ENCODE measurements around the gene CORO7.

Gene CORO7

DNA sequence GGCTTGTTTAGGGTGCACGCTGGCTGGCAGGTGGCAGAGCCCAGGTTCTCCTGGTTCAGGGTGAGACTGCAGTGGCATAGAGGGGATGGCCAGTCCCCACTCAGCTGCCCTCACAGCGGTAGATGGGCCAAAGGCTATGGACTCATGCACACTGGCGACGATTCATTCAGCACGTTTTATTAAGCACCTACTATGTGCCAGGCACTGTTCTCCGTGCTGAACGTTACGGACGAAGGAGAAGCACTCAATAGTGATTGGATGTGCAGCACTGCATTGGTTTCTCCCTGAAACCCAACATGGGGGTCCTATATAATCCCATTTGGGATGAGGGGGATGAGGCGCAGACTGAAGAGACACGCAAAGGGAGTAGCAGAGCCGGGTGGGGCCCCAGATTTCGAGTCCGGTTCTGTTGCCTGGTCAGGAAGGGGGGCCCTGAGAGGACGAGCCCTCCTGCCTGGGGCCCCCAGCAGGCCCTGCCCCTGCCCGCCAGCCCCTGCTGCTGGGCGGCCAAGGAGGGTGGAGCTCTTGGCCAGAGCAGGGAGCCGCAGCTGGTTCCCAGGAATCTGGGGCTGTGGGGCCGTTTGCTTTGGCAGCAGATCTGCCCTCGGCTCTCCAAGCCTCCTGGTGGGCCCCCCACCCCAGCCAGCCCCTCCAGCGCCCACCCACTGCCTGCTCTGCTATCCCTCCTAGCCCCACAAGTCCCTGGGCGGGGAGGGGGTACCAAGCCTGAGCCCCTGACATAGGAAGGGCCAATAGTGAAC is 91.7 kb downstream of the CORO7 start:
- DNase-seq, result no peak

DNA sequence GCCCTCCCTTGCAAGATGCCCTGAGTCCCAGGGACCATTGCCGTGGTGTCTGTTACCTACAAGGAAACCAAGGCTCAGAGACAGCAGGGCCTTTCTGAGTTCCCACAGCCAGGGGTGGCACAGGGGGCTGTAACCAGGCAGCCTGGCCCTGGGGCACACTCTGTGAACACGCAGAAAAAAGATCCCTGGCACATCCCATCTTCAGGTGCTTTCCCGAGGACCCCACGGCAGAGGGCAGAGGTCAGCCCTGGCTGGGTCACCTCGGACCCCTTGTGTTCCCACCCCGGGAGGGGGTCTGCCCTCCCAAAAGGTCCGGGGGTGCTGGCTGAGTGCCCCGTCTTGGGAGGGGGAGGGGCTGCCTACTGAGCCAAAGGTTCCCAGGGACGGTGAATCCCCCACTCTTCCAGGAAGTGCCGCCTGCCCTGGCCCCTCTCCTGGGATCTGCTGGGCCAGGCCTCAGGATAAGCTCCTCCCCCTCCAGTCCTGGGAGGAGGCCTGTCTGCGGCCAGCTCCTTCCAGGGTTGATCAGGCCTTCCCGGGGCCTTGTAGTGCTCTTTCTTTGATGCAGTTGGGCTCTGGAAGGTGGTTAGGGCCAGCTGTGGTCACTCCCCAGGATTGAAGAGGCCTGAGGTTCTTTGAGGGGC is 92.4 kb downstream of the CORO7 start:
- peak in 1 of 56 donors; percentile 21 for DNase-seq

DNA sequence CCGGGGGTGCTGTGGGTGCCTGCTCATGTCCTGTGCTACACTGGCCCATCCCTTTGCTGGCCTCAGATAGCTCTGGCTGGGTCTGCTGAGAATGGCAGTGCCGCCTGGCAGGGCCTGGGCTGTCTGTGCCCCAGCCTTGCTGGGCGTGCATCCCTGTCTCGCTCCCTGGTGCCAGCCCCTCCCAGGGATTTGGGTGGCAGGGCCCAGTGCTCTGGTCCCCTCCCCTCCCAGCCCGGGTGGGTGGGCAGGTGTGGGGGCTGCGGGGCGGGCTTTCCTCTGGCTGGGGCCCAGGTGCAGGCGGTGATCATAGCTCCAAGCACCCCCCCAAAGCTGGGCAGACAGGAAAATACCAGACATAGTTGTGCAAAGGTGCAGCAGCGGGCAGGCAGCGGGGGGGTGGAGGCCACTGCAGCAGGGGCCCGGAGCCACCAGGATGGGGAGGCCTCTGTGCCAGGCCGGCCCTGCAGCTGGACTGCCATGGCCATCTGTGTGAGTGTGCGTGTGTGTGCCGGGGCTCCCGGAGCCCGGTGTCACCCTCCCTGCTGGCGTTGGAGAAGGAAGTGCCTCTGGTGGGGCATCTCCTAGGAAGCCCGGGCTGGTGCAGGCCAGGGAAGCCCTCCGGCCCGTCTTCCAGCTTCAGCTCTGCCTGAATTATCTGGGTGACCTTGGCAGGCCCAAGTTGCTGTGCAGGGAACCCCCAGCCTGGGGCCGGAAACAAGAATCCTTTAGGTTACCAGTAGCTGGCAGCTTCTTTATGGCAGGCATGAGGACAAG is 93.1 kb downstream of the CORO7 start:
- peak in 29 of 56 donors; percentile 12 to 72 (median 33) for DNase-seq

DNA sequence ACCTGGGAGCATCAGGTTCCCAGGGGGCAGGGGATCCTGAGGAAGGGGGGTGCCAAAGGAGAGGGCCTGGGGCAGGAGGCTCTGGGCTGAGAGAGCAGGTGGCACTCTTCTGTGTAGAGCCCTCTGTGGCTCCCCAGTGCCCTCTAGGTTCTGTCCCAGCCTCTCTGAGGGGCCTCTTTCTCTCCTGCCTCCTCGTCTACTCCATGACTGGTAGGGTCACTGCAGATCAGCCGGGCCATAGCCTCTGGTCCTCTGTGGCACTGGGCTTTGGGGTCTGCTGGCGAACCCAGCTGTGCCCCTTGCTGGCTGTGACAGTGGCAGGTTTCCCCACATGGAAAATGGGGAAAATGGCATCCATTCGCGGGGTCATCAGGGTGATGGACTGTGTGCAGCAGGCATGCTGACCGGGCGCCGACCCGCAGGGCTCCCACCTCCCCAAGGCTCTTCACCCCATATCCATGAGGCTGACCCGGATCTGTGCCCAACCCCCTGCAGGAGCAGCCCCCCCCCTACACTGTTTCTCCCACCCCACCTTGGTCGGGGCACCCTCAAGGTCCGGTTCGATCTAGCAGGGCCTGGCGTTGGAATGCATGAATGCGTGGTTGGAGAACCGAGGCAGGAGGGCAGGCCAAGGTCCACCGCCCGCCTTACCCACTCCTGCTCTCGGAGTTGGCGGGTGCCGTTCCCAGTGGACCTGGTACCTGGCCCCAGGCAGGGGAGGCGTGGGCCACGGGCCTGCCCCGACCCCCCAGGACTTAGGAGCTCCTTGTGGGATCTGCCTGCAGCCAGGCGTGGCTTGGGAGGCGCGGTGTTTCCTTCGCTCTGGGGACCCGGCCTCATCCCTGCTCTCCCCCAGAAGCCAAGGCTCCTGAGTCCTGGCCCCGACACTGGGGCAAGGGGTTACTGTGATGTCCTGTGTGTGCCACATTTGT is 94.0 kb downstream of the CORO7 start:
- DNase-seq, result no peak

DNA sequence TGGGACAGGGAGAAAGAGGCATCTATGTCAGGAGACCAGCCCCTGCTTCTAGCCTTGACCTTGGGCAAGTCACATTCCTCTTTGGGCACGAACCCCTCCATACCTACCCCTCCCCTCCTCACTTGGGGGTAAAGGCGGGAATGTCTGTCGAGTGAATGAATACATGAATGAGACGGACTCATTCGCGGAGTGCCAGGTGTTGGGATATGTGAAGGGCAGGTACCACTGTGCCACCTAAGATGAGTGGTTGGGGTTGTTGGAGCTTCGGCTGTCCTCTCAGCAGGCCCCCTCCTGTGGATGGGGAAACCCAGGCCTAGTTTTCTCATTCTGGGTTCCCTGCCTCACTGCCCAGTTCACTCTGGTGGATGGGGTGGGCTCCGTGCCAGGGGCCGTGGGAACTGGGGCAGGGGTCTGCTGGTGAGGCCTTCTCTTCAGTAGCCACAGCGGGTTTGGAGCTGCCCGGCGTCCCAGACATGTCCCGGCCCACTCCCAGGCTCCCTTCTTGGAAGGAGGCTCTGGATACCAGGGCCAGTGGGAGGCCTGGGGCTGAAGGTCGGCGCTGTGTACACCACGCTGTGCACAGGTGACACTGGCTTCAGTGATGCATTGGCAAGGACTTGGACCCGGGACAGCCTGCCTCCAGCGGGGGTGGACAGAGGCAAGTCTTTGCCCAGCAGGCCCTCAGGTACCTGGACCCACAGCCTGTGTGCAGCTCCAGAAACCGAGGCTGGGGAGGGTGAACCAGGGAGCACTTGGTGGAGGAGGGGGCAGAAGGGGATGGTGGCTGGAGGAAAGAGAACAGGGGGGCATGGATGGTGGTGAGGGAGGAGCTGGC is 94.9 kb downstream of the CORO7 start:
- no peak for DNase-seq

DNA sequence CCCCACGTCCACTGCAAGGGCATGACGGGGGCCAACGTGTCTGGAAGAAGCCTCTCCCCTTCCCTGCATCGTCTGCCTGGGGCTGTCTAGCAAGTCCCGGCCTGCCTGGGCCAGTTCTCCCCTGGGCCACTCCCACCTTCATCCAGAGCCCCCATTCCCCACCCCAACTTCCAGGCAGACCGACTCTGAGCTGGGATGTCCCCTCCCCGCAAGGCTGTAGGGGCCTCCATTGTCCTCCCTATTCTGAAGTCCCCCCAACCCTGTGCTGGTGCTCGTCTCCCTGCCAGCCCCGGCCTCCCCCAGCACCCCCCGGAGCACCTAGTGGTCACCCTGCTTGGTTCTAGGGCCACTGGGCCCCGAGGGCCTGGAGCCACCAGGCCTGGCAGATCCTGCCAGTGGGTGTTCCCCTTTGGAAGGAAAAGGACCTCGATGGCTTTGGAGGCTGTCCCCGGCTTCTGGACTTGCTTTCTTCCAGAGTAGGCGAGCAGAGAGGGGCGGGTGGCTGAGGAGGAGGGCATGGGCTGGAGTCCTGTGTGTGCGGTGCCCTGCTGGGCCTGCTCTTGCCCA is 95.7 kb downstream of the CORO7 start:
- DNase-seq, result peak in 1 of 56 donors; percentile 16

DNA sequence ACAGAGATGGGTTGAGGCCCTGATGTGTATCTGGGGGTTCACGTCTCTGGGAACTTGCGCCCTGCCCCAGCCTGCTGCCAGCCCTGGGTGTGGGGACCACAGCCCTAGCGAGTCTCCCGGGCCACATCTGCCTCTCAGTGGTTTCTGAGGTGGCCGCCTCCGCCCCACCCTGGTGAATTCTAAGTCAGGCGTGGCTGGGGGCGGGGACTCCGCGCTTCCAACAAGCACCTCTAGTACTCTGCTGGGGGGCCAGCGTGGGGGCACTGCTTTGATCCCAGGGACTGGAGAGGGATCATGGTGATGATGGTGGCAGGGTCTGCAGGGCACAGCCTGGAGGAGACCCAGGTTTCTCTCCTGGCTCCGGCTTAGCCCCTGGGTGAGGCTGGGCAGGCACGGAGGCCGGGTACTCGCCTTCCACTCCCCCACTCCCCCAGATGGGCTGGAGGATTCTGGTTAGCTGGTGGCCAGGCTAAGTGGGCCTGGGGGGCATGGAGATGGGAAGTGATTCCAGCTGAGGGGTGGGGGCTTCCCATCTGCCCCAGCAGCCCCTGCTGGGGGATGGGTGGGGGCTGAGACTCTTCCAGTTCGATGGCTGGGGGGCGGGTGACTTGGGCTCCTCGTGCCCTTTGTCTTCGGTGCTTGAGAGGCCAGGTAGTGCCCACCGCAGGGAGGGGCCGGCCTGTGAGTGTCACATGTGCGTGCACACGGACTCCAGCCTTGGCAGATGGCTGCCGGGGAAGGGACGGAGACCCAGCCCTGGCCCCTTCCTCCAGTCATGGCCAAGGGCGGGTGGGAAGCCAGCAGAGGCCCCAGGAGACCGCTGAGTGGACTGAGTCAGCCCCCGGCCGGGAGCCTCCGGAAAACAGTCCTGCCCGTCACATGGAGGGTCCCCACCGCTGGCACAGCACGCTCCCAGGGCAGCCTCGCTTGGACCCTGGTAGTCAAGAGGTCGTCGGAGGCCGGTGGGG is 96.7 kb downstream of the CORO7 start:
- DNase-seq, result peak in 4 of 56 donors; percentile 2 to 40 (median 14)

DNA sequence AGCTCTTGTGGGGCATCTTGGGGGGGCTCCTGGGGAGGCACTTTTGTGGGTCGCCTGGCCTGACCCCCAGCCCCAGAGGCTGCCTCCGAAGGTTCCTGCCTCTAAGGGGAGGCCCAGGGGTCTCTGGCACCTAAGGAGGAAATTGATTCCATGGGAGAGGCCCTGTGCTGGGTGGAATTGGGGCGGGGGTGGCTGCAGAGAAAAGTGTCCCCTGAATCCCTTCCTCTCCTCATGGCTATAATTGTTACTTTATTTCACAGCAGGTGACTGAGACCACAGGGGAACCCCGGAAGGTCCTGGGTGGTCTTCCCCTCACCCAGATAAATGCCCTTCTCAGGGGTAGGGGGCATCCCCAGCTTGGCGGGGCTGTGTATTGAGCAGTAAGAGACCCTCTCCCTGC is 97.4 kb downstream of the CORO7 start:
- no peak for DNase-seq

DNA sequence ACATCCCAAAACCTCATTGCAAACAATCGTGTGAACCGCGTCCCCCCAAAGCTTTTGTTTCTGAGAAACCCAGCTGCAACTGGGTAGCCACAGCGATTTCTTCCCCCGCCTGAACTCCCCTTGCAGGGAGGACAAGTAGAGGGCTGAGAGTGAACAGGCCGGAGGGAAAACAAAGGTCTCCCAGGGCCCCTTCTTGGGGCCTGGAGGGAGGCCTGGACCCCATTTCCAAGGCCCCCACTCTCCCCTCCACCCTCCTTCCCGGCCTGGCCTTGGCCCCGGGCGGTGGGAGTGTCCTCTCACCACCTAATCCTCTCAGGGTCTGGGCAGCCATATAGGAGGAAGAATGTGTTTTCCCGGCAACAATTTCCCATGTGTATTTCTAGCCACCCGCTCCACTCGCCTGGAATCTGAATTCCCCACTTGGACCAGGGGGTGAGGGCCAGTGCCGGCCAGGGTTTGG is 97.9 kb downstream of the CORO7 start:
- no peak for DNase-seq

DNA sequence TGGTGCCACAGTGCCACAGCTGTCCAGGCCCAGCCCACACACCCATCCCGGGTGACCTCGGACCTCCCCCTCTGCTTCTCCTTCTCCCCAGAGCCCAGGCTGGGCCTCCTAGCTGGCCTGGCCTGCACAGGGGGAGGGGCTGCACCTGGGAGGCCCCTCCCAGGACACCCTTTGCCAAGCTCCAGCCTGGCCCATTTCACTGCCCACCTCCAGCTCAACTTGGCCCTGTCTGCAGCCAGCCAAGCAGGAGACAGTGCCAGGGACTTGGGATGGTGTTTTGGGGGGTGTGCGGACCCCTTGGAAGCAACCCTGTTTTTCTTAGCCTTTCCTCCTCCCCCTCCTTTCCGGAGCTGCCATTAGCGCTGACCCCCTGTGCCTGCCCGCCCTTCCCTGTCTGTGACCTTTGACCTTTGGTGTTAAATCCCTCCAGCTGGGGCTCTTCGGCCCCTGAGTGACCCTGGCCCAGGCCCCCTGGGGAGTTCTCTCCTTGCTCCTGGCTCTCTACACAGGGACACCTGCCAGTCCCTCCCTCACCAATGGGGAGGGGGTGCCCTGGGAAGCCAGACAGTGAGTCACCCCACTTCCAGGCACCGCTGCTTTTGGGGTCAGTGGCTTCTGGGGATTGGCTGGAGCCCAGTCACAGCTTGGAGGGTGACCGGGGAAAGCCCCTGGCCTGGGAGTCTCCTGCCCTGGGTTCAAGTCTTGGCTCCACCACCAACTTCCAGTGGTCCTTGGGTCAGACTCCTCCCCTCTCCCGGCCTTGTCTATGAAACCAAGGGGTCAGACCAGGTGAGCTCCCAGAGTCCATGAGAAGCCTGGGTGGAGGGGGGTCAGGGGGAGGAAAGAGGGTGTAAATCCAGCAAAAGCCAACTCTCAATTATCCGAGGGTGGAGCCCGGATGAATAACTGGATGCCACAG is 98.6 kb downstream of the CORO7 start:
- peak in 2 of 56 donors; percentile 16 to 37 for DNase-seq

DNA sequence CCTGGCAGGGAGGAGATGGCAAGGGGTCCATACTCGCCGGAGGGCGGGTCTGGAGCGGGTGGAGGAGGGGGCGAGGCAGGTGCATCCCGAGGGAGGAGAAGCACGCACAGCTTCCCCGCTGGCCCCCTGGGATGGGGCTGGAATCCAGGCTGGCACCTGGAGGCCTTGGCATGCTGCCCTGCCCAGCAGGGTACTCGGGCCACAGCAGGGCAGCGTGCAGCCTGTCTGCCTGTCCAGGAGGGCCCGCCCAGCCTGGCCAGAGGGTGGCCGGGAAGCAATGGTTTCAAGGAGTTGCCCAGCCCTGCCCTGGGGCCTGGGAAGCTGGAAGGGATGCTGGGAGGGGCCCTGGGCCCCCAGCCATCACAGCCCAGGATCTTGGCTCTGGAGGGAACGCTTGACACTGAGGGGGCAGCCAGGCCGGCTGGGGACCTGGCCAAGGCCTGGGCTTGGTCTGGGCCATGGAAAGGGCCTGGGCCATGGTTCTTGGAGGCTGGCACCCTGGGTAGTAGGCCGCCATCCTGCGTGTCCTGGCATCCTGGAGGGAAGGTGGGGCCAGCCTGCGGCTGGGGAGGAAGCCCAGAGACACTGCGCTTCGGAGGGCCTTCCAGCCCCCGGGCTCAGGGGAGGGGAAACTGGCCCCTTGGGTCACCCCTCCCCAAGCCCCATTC is 99.4 kb downstream of the CORO7 start:
- peak in 42 of 56 donors; percentile 26 to 81 (median 54) for DNase-seq

DNA sequence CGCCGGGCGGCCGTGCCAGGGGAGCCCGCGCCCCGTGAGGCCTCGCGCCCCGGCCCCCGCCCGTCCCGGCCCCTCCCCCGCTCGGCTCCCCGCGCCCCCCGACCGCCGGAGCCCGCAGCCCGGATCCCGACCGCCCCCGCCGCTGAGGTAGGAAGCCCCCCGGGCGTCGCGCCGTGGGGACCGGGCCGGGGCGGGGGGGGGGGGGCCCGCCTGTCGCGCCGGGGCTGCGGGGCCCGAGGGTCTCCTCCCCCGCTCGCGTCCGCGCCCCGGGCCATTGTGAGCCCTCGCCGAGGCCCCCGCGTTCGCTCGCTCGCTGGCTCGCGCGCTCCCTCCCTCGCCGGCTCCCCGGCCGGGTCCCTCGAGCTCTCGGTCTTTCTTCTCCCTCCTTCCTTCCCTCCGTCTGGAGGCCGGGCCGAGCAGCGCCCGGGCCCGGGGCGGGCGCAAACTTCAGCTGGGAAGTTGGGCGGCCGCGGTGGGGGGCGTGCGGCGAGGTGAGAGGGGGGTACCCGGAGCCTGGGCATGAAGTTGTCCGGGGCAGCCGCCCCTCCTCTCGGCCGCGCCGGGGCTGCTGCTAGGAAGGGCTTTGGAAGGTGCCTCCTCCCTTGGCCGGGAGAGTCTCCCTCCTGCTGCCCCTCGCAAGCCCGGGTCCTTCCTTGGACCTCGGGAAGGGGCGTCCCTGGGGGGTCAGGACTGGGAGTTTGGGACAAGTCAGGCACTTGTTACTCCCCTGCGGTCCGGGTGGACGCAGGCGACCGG is 100.1 kb downstream of the CORO7 start:
- DNase-seq, result peak in 5 of 56 donors; percentile 19 to 53 (median 41)

DNA sequence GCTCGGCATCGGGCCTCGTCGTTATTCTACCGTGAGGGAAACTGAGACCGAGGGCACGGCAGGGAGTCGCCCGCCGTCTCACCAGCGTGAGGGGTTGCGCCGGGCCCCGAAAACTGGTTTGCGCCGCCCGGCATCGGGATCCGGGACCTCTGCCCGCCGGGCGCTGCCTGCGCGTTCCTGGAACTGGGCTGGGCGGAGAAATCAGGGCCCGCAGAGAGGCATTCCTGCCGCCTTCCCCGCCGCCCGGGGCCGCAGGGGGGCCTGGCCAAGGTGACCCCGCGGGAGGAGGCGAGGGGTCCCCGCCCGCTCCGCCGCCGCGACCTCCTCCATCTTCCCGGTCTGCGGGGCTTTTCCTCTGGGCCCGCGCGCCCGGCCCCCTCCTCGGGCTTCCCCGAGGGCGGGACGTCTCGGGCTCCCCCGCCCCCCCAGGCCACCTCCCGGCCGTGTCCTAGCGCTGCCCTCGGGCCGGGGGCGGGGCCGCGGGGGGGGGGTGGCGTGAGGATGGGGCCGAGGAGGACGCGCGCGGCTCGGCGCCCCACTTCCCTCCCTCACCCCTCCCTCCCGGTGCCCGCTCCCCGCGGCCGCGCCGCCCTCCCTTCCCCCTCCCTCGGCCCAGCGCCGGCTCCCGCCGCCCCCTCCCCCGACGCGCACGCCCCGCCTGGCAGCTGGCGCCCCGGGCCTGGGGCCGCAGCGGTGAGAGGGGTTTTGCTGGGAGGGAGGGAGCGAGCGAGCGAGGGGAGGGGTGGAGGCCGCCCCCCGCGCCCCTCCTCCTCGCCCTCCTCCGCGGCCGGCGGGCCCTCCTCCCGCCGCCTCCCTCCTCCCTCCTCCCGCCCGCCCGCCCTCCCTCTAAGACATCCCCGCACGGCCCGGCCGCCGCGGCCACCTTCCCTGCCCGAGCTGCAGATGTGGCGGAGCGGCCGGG is 100.9 kb downstream of the CORO7 start, which contains the start of gene GLIS2:
GLIS2 (plus strand) TSS at position 882 of the 922 bp plus-strand sequence. CDS start 16,214 bp downstream, outside the sequence.
- DNase-seq, result peak in 38 of 56 donors; percentile 8 to 79 (median 48)

DNA sequence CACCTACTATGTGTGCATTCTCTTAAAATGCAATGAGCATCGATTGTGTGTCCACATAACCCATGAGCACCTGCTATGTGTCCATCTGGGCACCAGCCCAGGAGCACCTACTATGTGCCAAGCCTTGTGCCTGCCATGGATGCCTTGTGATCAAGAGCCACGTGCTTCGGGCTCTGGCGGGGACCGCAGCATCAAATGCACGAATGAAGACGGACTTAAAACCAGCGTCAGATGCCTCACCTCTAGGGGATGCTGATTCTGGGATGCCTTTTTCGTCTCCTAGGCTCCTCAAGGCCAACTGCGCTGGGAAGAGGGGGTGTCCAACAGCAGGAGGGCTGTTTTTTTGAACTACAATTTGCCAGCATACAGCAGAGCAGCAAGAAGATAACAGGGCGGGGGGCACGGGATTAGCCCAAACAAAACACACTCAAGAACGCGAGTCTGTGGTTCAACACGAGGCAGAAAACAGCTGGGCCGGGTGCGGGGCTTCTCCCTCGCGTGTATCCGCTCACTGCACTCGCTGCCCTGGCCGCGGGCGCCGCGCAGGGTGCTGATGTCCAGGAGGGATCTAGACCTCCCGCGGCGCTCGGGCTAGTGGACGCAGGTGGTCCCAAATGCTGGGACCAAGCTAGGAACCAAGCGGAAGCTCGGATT is 101.7 kb downstream of the CORO7 start:
- peak in 1 of 56 donors; percentile 9 for DNase-seq

Measured in nucleus accumbens (tissue), 56 donors.